ENCODE data around the gene TMEM87B. TPM values are rescaled to one million over a fixed set of nuclear protein-coding genes. Genes with fewer than 3 reads are reported as not detected.

Gene TMEM87B
- total and polyA plus RNA-seq, 2 of the 8 experiments (the other 6 are each of a cell fraction or from before 2014, with no cell fraction given) = 7.2 to 9.0 TPM

DNA sequence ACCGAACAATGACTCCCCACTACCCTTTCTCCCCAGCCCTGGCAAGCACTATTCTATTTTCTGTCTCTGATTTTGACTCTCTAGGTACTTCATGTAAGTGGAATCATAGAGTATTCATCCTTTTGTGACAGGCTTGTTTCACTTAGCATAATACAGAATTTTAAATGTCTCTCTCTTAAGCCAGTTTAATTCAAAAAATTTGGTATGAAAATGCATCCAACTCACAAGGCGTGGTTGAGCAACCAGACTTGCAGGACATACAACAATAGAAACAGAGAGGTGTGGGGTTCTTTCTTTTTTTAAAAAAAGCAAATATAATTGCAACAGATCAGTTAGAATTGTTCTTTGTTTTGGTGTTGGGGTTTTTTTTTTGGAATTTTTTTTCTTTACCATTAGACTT, 47.6 kb upstream of the TMEM87B start:
- Histone ChIP-seq H3K4me1 (replicated peaks in 1 of 4; ENCODE audit: control insufficient read depth in 3 of 4, insufficient read depth in 4 of 4, low read length in 3 of 4) (no peaks in the 10 kb centered on the region), H3K27ac (ENCODE audit: low read depth, low read length) (no peak overlapping the region), H4K20me1 (replicated peaks in 1 of 2; ENCODE audit: control insufficient read depth in 1 of 2, insufficient read depth in 2 of 2, low read length in 2 of 2) (no peaks in the 10 kb centered on the region), H3K4ac (replicated peaks; ENCODE audit: insufficient read length, low read depth, low read length) (no peak overlapping the region), H3K36me3 (ENCODE audit: control insufficient read depth in 2 of 4, insufficient read depth in 4 of 4, low read length in 3 of 4) (peaks cover 0 to 3% (median 0%) of the 10 kb centered on the region in 4 experiments; a peak in 4 of 8 replicates), H4K8ac (ENCODE audit: extremely low read depth, insufficient read depth, low read length) (no peak overlapping the region), H3K23me2 (ENCODE audit: low read depth, low read length) (no peaks in the 10 kb centered on the region), H3K23ac (ENCODE audit: insufficient read length) (no peak overlapping the region), H2AFZ (ENCODE audit: low read length) (no peak overlapping the region), H4K91ac (replicated peaks; ENCODE audit: insufficient read length, low read length) (no peak overlapping the region), H3K9ac (replicated peaks in 1 of 4; ENCODE audit: extremely low read depth in 1 of 4, low read depth in 3 of 4, low read length in 3 of 4) (no peak overlapping the region), H2BK20ac (ENCODE audit: low read length) (no peak overlapping the region), H2BK12ac (ENCODE audit: low read depth, low read length) (no peak overlapping the region), H2BK15ac (ENCODE audit: low read length) (no peak overlapping the region), H2BK5ac (ENCODE audit: low read depth, low read length) (no peak overlapping the region), H3K27me3 (replicated peaks in 1 of 4; ENCODE audit: control insufficient read depth in 3 of 4, extremely low read depth in 1 of 4, insufficient read depth in 3 of 4, low read length in 3 of 4) (no peaks in the 10 kb centered on the region; a peak in 1 of 7 replicates), H2AK5ac (ENCODE audit: low read depth, low read length) (no peak overlapping the region), H3K4me2 (ENCODE audit: insufficient read depth in 1 of 2, low read depth in 2 of 2, low read length in 2 of 2) (no peak overlapping the region), H4K5ac (ENCODE audit: insufficient read length, low read depth, low read length) (no peak overlapping the region), H3K79me1 (ENCODE audit: low read depth, low read length) (no peaks in the 10 kb centered on the region), H3K79me2 (ENCODE audit: control insufficient read depth in 1 of 2, insufficient read depth in 2 of 2, low read length in 2 of 2) (no peaks in the 10 kb centered on the region), H3K18ac (ENCODE audit: extremely low read depth, low read length) (no peak overlapping the region), H3K56ac (replicated peaks; ENCODE audit: insufficient read length, low read depth, low read length) (no peak overlapping the region), H3K9me3 (ENCODE audit: insufficient read depth in 2 of 2, low read depth in 1 of 2, low read length in 1 of 2) (no peaks in the 10 kb centered on the region), H2BK120ac (replicated peaks; ENCODE audit: low read depth, low read length) (no peak overlapping the region), H3K14ac (ENCODE audit: insufficient read length) (no peak overlapping the region), H3K4me3 (ENCODE audit: extremely low read depth in 1 of 4, insufficient read depth in 2 of 4, low read depth in 3 of 4, low read length in 4 of 4) (no peak overlapping the region)
- TF ChIP-seq EGR1 (IDR thresholded peaks at IDR 0.05; ENCODE audit: borderline replicate concordance, low read depth, low read length) = no peak
- TF ChIP-seq, protein P1, sequence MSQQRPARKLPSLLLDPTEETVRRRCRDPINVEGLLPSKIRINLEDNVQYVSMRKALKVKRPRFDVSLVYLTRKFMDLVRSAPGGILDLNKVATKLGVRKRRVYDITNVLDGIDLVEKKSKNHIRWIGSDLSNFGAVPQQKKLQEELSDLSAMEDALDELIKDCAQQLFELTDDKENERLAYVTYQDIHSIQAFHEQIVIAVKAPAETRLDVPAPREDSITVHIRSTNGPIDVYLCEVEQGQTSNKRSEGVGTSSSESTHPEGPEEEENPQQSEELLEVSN (IDR thresholded peaks at IDR 0.05) = no peak
- TF ChIP-seq RFX5 (IDR thresholded peaks at IDR 0.05; ENCODE audit: borderline replicate concordance, low read depth, low read length) = no peak
- no peak for TF ChIP-seq POLR2AphosphoS5 (IDR thresholded peaks at IDR 0.05; ENCODE audit: low read depth, low read length)
- no peak for TF ChIP-seq KDM4A (IDR thresholded peaks at IDR 0.05; ENCODE audit: low read depth, low read length, severe bottlenecking)
- no peak for TF ChIP-seq SAP30 (IDR thresholded peaks at IDR 0.05; ENCODE audit: insufficient read depth, insufficient replicate concordance, low read length)
- no peak for TF ChIP-seq JUN (IDR thresholded peaks at IDR 0.05; ENCODE audit: low read depth, low read length)
- TF ChIP-seq POLR2A (IDR thresholded peaks at IDR 0.05; ENCODE audit: control extremely low read depth in 1 of 2, low read depth in 2 of 2, low read length in 2 of 2) = no peak
- TF ChIP-seq, protein P2, sequence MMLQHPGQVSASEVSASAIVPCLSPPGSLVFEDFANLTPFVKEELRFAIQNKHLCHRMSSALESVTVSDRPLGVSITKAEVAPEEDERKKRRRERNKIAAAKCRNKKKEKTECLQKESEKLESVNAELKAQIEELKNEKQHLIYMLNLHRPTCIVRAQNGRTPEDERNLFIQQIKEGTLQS (IDR thresholded peaks at IDR 0.05; ENCODE audit: insufficient read depth, low read depth, low read length) = no peak
- no peak for TF ChIP-seq SP1 (IDR thresholded peaks at IDR 0.05; ENCODE audit: low read depth, low read length)
- no peak for TF ChIP-seq EZH2 (IDR thresholded peaks at IDR 0.05; ENCODE audit: low read depth, low read length, severe bottlenecking)
- TF ChIP-seq CBX5 (IDR thresholded peaks at IDR 0.05; ENCODE audit: low read depth, low read length) = no peak
- TF ChIP-seq POU5F1 (IDR thresholded peaks at IDR 0.05; ENCODE audit: low read depth, low read length) = no peak
- no peak for TF ChIP-seq KDM1A (IDR thresholded peaks at IDR 0.05; ENCODE audit: borderline replicate concordance, low read length)
- 95% methylated on average over 2 of the region's 2 CpGs; no CpG with 5 or more reads in 1 of the 2 experiments for WGBS, 2 experiments (ENCODE audit: extremely low coverage in 1 of 2, insufficient coverage in 1 of 2, insufficient read length in 1 of 2, insufficient replicate concordance in 2 of 2, low coverage in 1 of 2, low lambda C conversion rate in 2 of 2, missing lambda C conversion rate in 1 of 2)
- ChIA-PET CTCF (ENCODE audit: partially characterized antibody) (no interaction called here), POLR2A (ENCODE audit: partially characterized antibody) (no interaction called here)
- DNase-seq (ENCODE audit: low read depth in 1 of 2, low spot score in 2 of 2) (no peak), FAIRE-seq (no peak)

All from H1 (cell line).